ENCODE data around the gene CD81.

CD81 gene

DNA sequence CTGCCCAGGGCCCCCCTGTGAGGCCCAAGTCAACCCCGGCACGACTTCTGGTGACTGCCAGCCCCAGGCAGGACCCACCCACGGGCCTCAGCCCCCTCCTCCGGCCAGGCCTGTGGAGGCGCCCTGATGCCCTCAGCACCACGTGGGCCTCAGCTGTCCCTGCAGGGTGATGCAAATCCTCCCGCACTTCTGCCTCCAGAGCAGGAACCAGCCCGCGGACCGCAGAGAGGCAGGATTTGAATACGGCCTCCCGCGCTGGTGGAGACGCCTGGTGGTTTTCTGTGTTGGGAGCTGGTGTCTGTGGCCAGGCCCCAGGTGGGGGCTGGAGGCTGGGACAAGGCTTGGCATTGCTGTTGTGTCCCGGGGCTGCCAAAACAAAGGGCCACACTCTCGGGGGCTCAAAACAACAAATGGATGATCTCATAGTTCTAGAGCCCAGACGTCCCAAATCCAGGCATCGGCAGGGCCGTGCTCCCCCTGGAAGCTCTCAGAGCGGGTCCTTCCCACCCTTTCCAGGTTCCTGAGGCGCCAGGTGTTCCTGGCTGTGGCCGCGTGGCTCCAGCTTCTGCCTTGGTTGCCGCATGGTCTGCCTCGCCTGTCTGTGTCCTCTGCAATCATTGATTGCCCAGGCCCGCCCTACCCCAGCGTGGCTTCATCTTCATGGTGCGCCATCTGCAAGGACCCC lies 47.8 kb downstream of the CD81 start:
- DNase-seq (ENCODE audit: low spot score), result no peak
- in situ Hi-C loops (cut with MboI; ENCODE audit: low sequenced_read_pairs, unreplicated experiment), result loop anchor here (10.0 kb wide), 1 partner anchor 220 kb away; no protein-coding TSS in a partner anchor
- TF ChIP-seq, protein P1, sequence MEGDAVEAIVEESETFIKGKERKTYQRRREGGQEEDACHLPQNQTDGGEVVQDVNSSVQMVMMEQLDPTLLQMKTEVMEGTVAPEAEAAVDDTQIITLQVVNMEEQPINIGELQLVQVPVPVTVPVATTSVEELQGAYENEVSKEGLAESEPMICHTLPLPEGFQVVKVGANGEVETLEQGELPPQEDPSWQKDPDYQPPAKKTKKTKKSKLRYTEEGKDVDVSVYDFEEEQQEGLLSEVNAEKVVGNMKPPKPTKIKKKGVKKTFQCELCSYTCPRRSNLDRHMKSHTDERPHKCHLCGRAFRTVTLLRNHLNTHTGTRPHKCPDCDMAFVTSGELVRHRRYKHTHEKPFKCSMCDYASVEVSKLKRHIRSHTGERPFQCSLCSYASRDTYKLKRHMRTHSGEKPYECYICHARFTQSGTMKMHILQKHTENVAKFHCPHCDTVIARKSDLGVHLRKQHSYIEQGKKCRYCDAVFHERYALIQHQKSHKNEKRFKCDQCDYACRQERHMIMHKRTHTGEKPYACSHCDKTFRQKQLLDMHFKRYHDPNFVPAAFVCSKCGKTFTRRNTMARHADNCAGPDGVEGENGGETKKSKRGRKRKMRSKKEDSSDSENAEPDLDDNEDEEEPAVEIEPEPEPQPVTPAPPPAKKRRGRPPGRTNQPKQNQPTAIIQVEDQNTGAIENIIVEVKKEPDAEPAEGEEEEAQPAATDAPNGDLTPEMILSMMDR (IDR thresholded peaks at IDR 0.05; ENCODE audit: borderline replicate concordance, control extremely low read depth, extremely low read depth, insufficient read depth, missing control alignments), result no peak

- DNase-seq (ENCODE audit: low spot score), result no peak
- TF ChIP-seq, protein P1 (IDR thresholded peaks at IDR 0.05; ENCODE audit: borderline replicate concordance, control extremely low read depth, extremely low read depth, insufficient read depth, missing control alignments), result no peak
- in situ Hi-C loops (cut with MboI; ENCODE audit: low sequenced_read_pairs, unreplicated experiment), result loop anchor here (10.0 kb wide), 1 partner anchor 221 kb away; no protein-coding TSS in a partner anchor
Observed at GRCh38 chr11:2425506-2425905, 48.4 kb downstream of the CD81 start.

DNA sequence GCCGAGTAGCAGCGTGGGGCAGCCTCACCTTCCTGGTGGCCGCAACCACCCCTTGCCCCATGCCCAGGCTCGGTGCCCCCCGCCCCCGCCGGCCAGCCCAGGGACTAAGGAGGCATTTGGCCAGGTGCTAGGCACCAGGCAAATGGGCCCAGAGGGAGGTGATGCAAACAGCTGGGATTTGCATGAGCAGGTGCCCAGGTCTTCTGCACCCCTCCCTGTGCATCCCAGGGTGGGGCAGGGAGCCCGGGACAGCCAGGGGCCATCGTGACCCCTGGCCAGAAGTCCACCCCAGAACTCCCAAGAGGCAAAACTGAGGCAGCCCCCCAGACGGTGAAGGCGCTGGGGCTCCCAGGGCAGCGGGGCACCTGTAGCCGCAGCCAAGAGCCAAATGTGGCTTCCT lies 49.1 kb downstream of the CD81 start:
- TF ChIP-seq, protein P1 (IDR thresholded peaks at IDR 0.05; ENCODE audit: borderline replicate concordance, control extremely low read depth, extremely low read depth, insufficient read depth, missing control alignments), result no peak
- no peak for DNase-seq (ENCODE audit: low spot score)
- in situ Hi-C loops (cut with MboI; ENCODE audit: low sequenced_read_pairs, unreplicated experiment), result loop anchor here (10.0 kb wide), 1 partner anchor 221 kb away; no protein-coding TSS in a partner anchor

DNA sequence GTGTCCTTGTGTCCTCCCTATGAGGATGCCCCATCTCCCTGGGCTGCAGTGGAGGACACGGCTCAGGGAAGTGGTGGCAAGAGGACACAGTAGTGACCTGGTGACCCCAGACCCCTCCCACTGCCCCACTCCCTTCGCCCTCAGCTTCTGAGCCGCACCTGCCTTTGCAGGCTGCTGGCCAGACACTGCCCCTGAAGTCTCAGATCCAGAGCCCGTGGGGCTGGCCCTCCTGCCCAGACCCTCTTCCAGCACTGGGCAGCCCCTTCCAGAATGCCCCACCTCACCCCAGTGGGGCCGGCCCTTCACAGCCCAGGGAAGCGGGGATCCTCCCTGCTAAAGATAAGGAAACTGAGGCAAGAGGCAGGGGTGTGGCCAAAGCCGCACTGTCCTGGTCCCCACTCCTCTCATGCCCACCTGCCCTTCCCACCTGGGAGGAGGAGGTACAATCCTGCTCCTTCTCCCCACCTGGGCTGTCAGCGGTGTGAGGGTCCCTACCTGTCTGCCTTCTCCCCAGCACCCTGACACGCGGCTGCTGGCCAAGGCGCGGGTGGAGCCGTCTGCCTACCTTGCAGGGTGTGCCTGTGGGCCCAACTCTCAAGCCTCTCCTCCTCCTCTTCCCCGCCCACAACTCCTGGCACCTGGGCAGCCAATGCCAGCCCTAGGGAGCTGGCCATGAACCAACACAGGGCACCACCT lies 49.9 kb downstream of the CD81 start:
- in situ Hi-C loops (cut with MboI; ENCODE audit: low sequenced_read_pairs, unreplicated experiment), result loop anchor here (10.0 kb wide), 1 partner anchor 222 kb away; no protein-coding TSS in a partner anchor
- TF ChIP-seq, protein P1 (IDR thresholded peaks at IDR 0.05; ENCODE audit: borderline replicate concordance, control extremely low read depth, extremely low read depth, insufficient read depth, missing control alignments), result no peak
- DNase-seq (ENCODE audit: low spot score), result no peak

GRCh38 chr11:2427721-2428321 lies 50.7 kb downstream of the CD81 start:
- in situ Hi-C loops (cut with MboI; ENCODE audit: low sequenced_read_pairs, unreplicated experiment), result loop anchor here (10.0 kb wide), 1 partner anchor 223 kb away; no protein-coding TSS in a partner anchor

GRCh38 chr11:2428322-2428795 lies 51.2 kb downstream of the CD81 start:
- DNase-seq (ENCODE audit: low spot score), result peak; percentile 83
- in situ Hi-C loops (cut with MboI; ENCODE audit: low sequenced_read_pairs, unreplicated experiment), result loop anchor here (10.0 kb wide), 1 partner anchor 224 kb away; no protein-coding TSS in a partner anchor
- TF ChIP-seq, protein P1 (IDR thresholded peaks at IDR 0.05; ENCODE audit: borderline replicate concordance, control extremely low read depth, extremely low read depth, insufficient read depth, missing control alignments), result peak; percentile 74

More at GRCh38 chr11:2427721-2428321, 50.7 kb downstream of the CD81 start:
- no peak for DNase-seq (ENCODE audit: low spot score)
- TF ChIP-seq, protein P1 (IDR thresholded peaks at IDR 0.05; ENCODE audit: borderline replicate concordance, control extremely low read depth, extremely low read depth, insufficient read depth, missing control alignments), result peak; percentile 1

Data from GM13976 (cell line).